K562 (cell line): ENCODE data around the gene POP5. TPM values are rescaled to one million over a fixed set of nuclear protein-coding genes. Genes with fewer than 3 reads are reported as not detected.

Source experiments
- BRD4 ChIP-seq: fragments of 200-600 bp; sonication (generic); IDR thresholded peaks from 2 replicates; pipeline ENCODE4 v1.6.1; 2017; ENCODE audit warnings: inconsistent platforms
- BRF1 ChIP-seq: IDR thresholded peaks from 3 replicates; pipeline ENCODE4 v1.6.1; 2011; ENCODE audit warnings: borderline replicate concordance, mild to moderate bottlenecking; ENCODE audit not compliant: insufficient read length; ENCODE audit errors: extremely low read depth
- COPS2 ChIP-seq: fragments of 450-650 bp; conservative IDR thresholded peaks from 2 replicates; pipeline ENCODE4 v1.6.1; 2016; ENCODE audit warnings: mild to moderate bottlenecking, moderate library complexity
- E2F3 ChIP-seq: fragments of 250-450 bp; sonication (Bioruptor Pico); IDR thresholded peaks from 2 replicates; pipeline ENCODE4 v1.4.0; 2020; ENCODE audit warnings: mild to moderate bottlenecking
- ELF2 ChIP-seq: fragments of 250-450 bp; sonication (Bioruptor Pico); IDR thresholded peaks from 2 replicates; pipeline ENCODE4 v1.5.0; 2021; ENCODE audit warnings: mild to moderate bottlenecking
- ESRRB ChIP-seq: fragments of 250-450 bp; sonication (Bioruptor Pico); IDR thresholded peaks from 2 replicates; pipeline ENCODE4 v1.5.0; 2020; ENCODE audit warnings: mild to moderate bottlenecking, moderate library complexity, borderline replicate concordance
- FOXO4 ChIP-seq: fragments of 450-650 bp; formaldehyde crosslinking; IDR thresholded peaks from 2 replicates; pipeline ENCODE4 v1.4.0; 2020; ENCODE audit warnings: mild to moderate bottlenecking, moderate library complexity
- GABPA ChIP-seq: fragments of 200-800 bp; sonication (Bioruptor generic); conservative IDR thresholded peaks from 2 replicates; pipeline ENCODE4 v1.6.1; 2016; ENCODE audit warnings: low read depth, missing genetic modification characterization, missing compliant biosample characterization
- GTF2F1 ChIP-seq: IDR thresholded peaks from 2 replicates; pipeline ENCODE4 v1.6.1; 2011; ENCODE audit warnings: low read depth, low read length, improper control_type of control experiment
- HDAC2 ChIP-seq: fragments of 450-650 bp; IDR thresholded peaks from 2 replicates; pipeline ENCODE4 v1.6.1; 2016; ENCODE audit warnings: mild to moderate bottlenecking
- HIVEP1 ChIP-seq: fragments of 250-450 bp; sonication (Bioruptor Pico); IDR thresholded peaks from 2 replicates; pipeline ENCODE4 v1.4.0; 2020; ENCODE audit warnings: mild to moderate bottlenecking
- HMG20A ChIP-seq: fragments of 450-650 bp; formaldehyde crosslinking; conservative IDR thresholded peaks from 2 replicates; pipeline ENCODE4 v1.4.0; 2020; ENCODE audit warnings: mild to moderate bottlenecking, mixed read lengths
- HOXB6 ChIP-seq: fragments of 250-450 bp; sonication (Bioruptor Pico); IDR thresholded peaks from 2 replicates; pipeline ENCODE4 v1.5.1; 2022; ENCODE audit warnings: mild to moderate bottlenecking, borderline replicate concordance
- L3MBTL2 ChIP-seq: fragments of 450-650 bp; IDR thresholded peaks from 2 replicates; pipeline ENCODE4 v1.6.1; 2016; ENCODE audit warnings: mild to moderate bottlenecking, moderate library complexity
- MCM2 ChIP-seq: fragments of 450-650 bp; IDR thresholded peaks from 2 replicates; pipeline ENCODE4 v1.6.1; 2017; ENCODE audit warnings: low read depth, mild to moderate bottlenecking
- MXI1 ChIP-seq: IDR thresholded peaks from 2 replicates; pipeline ENCODE4 v1.6.1; 2011; ENCODE audit warnings: low read depth, mild to moderate bottlenecking, improper control_type of control experiment, low read length
- POLR2AphosphoS5 ChIP-seq: IDR thresholded peaks from 2 replicates; pipeline ENCODE4 v1.6.1; 2011; ENCODE audit warnings: mild to moderate bottlenecking, low read depth, low read length, moderate library complexity; ENCODE audit not compliant: control insufficient read depth, insufficient read depth
- RHOXF2B ChIP-seq: fragments of 250-450 bp; sonication (Bioruptor Pico); conservative IDR thresholded peaks from 2 replicates; pipeline ENCODE4 v1.5.1; 2021
- RNF2 ChIP-seq: sonication (generic); IDR thresholded peaks from 2 replicates; pipeline ENCODE4 v1.6.1; 2016
- SMAD2 ChIP-seq: fragments of 150-350 bp; IDR thresholded peaks from 2 replicates; pipeline ENCODE4 v1.6.1; 2014; ENCODE audit warnings: low read depth, mild to moderate bottlenecking, low read length
- SMARCC2 ChIP-seq: fragments of 450-650 bp; IDR thresholded peaks from 2 replicates; pipeline ENCODE4 v1.6.1; 2017; ENCODE audit warnings: antibody characterized with exemption, moderate library complexity, mild to moderate bottlenecking, low read depth
- TSHZ1 ChIP-seq: fragments of 250-450 bp; sonication (Bioruptor Pico); IDR thresholded peaks from 2 replicates; pipeline ENCODE4 v1.4.0; 2020; ENCODE audit warnings: mild to moderate bottlenecking, moderate library complexity
- ZFP36 ChIP-seq: fragments of 150-350 bp; IDR thresholded peaks from 2 replicates; pipeline ENCODE4 v1.6.1; 2018; ENCODE audit warnings: low read length, low read depth; ENCODE audit not compliant: partially characterized antibody
- ZNF23 ChIP-seq: fragments of 250-450 bp; sonication (Bioruptor Pico); IDR thresholded peaks from 2 replicates; pipeline ENCODE4 v1.4.0; 2020; ENCODE audit warnings: mild to moderate bottlenecking
- ZNF253 ChIP-seq: fragments of 250-450 bp; sonication (Bioruptor Pico); conservative IDR thresholded peaks from 2 replicates; pipeline ENCODE4 v1.6.1; 2021; ENCODE audit warnings: mild to moderate bottlenecking
- ZNF408 ChIP-seq: fragments of 250-450 bp; sonication (Bioruptor Pico); IDR thresholded peaks from 2 replicates; pipeline ENCODE4 v1.4.0; 2020; ENCODE audit warnings: low read depth, mild to moderate bottlenecking, moderate library complexity
- ZNF431 ChIP-seq: sonication (generic); formaldehyde crosslinking; IDR thresholded peaks from 2 replicates; pipeline ENCODE4 v1.8.0; 2022; ENCODE audit warnings: mild to moderate bottlenecking, missing genetic modification reagents
- ZNF444 ChIP-seq: fragments of 250-450 bp; sonication (Bioruptor Pico); IDR thresholded peaks from 2 replicates; pipeline ENCODE4 v1.4.0; 2020; ENCODE audit warnings: mild to moderate bottlenecking, moderate library complexity
- ZNF445 ChIP-seq: fragments of 250-450 bp; sonication (Bioruptor Pico); IDR thresholded peaks from 2 replicates; pipeline ENCODE4 v1.4.0; 2020; ENCODE audit warnings: low read depth, mild to moderate bottlenecking, moderate library complexity
- ZNF695 ChIP-seq: fragments of 450-650 bp; formaldehyde crosslinking; IDR thresholded peaks from 2 replicates; pipeline ENCODE4 v1.4.0; 2020; ENCODE audit warnings: mild to moderate bottlenecking, moderate library complexity
- polyA plus RNA-seq, 8 experiments: library from polyadenylated mRNA; depleted of rRNA in 4 of 8; stranded (reverse) in 5 of 8; unstranded in 3 of 8; fragments of >200 nt; fragmentation: Nextera tagmentation in 2 of 8; fragmentation: Illumina TruSeq in 1 of 8; extraction: Ambion mirVana in 2 of 8; extraction: Trizol in 1 of 8; gene quantifications; 2 replicates each; pipeline versions ENCODE4 v1.2.1 to v1.2.3, GENCODE V29; 2011 to 2014; ENCODE audit warnings: inconsistent platforms in 1 of 8, missing spikeins in 1 of 8
- total RNA-seq, 7 experiments: library from RNA; depleted of rRNA in 6 of 7; stranded (reverse); fragments of >200 nt in 6 of 7; fragmentation: Illumina TruSeq in 2 of 7; extraction: Trizol in 2 of 7; gene quantifications; 2 replicates each; pipeline versions ENCODE4 v1.2.1 to v1.2.3, GENCODE V29; 2011 to 2021; ENCODE audit warnings: low replicate concordance in 1 of 7

The POP5 gene
- total and polyA plus RNA-seq, 9 of the 15 experiments (the other 6 are each of a cell fraction or from before 2014, with no cell fraction given) = 57.5 to 253 (median 73.8) TPM

- TF ChIP-seq ZNF253 (CRISPR knock-in tag) (no peak), ZNF695 (CRISPR knock-in tag) (no peak), FOXO4 (CRISPR knock-in tag) (no peak), ZNF23 (CRISPR knock-in tag) (no peak), HDAC2 (peak; percentile 99), RNF2 (peak; percentile 77), SMARCC2 (peak; percentile 98), BRF1 (no peak), HOXB6 (no peak), L3MBTL2 (no peak; the same call in 1 of the 2 replicates), ZNF444 (no peak), BRD4 (no peak), ZNF431 (CRISPR knock-in tag) (no peak), ESRRB (CRISPR knock-in tag) (no peak), ZNF408 (CRISPR knock-in tag) (no peak), E2F3 (CRISPR knock-in tag) (no peak), MCM2 (no peak), SMAD2 (no peak), GABPA (0 out of 2 replicates have a peak, but pooled peaks have one; percentile 13), MXI1 (no peak), TSHZ1 (CRISPR knock-in tag) (no peak), ZNF445 (CRISPR knock-in tag) (no peak), RHOXF2B (CRISPR knock-in tag) (no peak), GTF2F1 (no peak), ZFP36 (no peak), ELF2 (CRISPR knock-in tag) (no peak), HMG20A (CRISPR knock-in tag) (peak; percentile 52; the same call in 1 of the 2 replicates), POLR2AphosphoS5 (peak; percentile 97), COPS2 (no peak), HIVEP1 (no peak)
These were observed 40.8 kb downstream of the POP5 start (continued) for GRCh38 chr12:120540445-120540844.
